ENCODE data around the gene PSMA2.
"Not testable (repeated sequence)": the region's sequence is repeated elsewhere in the genome, so short reads cannot be mapped to it uniquely, and the experiment has no call there.

The PSMA2 gene

GRCh38 chr7:42900842-42901241 is 31.1 kb downstream of the PSMA2 start:
- H3K27ac ChIP-seq, result no peak overlapping the region
- POLR2A ChIA-PET (ENCODE audit: low non-redundant PET), result no interaction called here
- DNase-seq (ENCODE audit: low spot score), result no peak
- CTCF ChIA-PET, result interaction anchor here (0.6 kb wide), 2 partner anchors 198 to 832 kb away, joined by 3 read pairs; no protein-coding TSS in a partner anchor
- TF ChIP-seq CTCF (conservative IDR thresholded peaks at IDR 0.05; ENCODE audit: low read depth), result no peak

DNA sequence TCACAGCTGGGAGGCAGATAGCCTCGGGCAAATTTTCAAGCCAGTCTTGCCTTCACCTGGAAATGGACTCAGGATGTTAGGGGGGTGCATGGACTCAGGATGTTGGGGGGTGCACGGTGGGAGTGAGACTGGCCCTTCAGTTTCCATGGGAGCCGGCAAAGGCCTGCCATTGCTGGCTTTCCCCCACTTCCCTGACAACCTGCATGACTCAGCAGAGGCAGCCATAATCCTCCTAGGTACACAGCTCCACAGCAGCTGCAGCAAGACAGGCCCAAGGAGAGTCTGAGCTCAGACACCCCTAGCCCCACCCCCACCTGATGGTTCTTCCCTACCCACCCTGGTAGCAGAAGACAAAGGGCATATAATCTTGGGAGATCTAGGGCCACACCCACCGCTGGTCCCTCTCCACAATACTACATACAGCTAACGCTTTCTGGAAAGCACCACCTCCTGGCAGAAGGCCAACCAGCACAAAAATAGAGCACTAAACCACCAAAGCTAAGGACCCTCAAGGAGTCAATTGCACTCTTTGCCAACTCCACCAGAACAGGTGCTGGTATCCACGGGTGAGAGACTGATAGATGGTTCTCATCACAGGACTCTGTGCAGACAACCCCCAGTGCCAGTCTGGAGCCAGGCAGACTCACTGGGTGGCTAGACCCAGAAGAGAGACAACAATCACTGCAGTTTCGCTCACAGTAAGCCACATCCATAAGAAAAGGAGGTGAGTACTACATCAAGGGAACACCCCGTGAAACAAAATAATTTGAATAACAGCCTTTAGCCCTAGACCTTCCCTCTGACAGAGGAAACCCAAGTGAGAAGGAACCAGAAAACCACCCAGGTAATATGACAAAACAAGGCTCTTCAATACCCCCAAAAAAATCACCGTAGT is 38.4 kb downstream of the PSMA2 start:
- ChIA-PET CTCF (interaction anchor here (0.9 kb wide), 1 partner anchor 682 kb away, joined by 4 read pairs; no protein-coding TSS in a partner anchor), POLR2A (ENCODE audit: low non-redundant PET) (no interaction called here)
- no peak for TF ChIP-seq CTCF (conservative IDR thresholded peaks at IDR 0.05; ENCODE audit: low read depth)
- peak overlapping the region; percentile 11; the same call in 1 of the 2 replicates for H3K27ac ChIP-seq
- no peak for DNase-seq (ENCODE audit: low spot score)

- ChIA-PET POLR2A (ENCODE audit: low non-redundant PET) (no interaction called here), CTCF (interaction anchor here (0.5 to 1.0 kb wide), 2 partner anchors 107 to 907 kb away, joined by 3 to 4 read pairs; no protein-coding TSS in a partner anchor)
- TF ChIP-seq CTCF (conservative IDR thresholded peaks at IDR 0.05; ENCODE audit: low read depth), result no peak
- no peak for DNase-seq (ENCODE audit: low spot score)
- no peak overlapping the region for H3K27ac ChIP-seq
Observed at GRCh38 chr7:42886893-42887505, 45.0 kb downstream of the PSMA2 start.

DNA sequence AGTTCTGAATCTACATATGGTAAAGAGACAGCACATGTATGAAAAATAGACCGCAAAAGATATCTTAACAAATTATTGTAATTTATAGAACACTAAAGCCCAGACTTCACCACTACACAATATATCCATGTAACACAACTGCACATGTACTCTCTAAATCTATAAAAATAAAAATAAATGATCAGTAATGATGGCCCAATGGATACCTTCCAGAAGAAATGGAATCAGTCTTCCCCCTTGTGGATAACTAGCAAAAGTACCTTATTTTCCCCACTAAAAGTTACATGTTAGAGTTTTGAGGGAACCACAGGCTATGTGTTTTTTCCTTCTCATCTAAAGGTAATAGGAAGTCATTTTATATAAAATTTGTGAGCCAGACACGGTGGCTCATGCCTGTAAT is 45.8 kb downstream of the PSMA2 start:
- TF ChIP-seq CTCF (conservative IDR thresholded peaks at IDR 0.05; ENCODE audit: low read depth), result peak; percentile 61
- ChIA-PET CTCF (interaction anchor here (0.6 kb wide), 1 partner anchor 943 kb away, joined by 4 read pairs; no protein-coding TSS in a partner anchor), POLR2A (ENCODE audit: low non-redundant PET) (no interaction called here)
- no peak for DNase-seq (ENCODE audit: low spot score)
- no peak overlapping the region for H3K27ac ChIP-seq

DNA sequence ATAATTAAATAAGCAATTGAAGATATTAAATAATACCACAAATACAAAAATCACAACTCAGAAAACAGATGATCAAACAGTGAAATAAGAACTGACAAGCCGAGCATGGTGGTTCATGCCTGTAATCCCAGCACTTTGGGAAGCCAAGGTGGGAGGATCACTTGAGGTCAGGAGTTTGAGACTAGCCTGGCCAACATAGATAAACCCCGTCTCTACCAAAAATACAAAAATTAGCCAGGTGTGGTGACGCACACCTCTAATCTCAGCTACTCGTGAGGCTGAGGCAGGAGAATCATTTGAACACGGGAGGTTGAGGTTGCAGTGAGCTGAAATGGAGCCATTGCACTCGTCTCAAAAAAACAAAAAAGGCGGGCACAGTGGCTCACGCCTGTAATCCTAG is 46.8 kb downstream of the PSMA2 start:
- POLR2A ChIA-PET (ENCODE audit: low non-redundant PET); H3K27ac ChIP-seq; DNase-seq (ENCODE audit: low spot score): not testable (repeated sequence)
- CTCF ChIA-PET, result interaction anchor here (0.9 to 1.0 kb wide), 2 partner anchors 9 to 944 kb away, joined by 3 read pairs; no protein-coding TSS in a partner anchor

DNA sequence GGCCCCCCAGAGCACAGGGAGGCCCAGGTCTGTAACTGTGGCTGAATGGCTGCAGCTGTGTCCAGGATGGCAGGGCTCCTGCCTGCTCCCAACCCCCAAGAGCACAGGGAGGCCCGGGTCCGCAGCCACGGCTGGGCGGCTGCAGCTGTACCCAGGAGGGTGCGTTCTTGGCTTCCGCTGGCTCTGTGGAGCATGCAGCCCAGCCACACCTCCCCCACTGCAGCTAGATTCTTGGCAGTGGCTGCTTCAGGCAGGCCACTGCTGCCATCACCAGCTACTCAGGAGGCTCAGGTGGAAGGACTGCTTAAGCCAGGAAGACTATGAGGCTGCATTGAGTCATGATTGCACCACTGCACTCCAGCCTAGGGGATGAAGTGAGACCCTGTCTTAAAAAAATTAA is 48.0 kb downstream of the PSMA2 start:
- POLR2A ChIA-PET (ENCODE audit: low non-redundant PET), result no interaction called here
- DNase-seq (ENCODE audit: low spot score), result peak; percentile 61
- TF ChIP-seq CTCF (conservative IDR thresholded peaks at IDR 0.05; ENCODE audit: low read depth), result no peak
- CTCF ChIA-PET, result interaction anchor here (0.9 to 1.5 kb wide), 2 partner anchors 41 to 941 kb away, joined by 4 read pairs; no protein-coding TSS in a partner anchor
- peak overlapping the region; percentile 81 for H3K27ac ChIP-seq
